Measurements from ENCODE around the gene SLC43A3.

SLC43A3 gene

DNA sequence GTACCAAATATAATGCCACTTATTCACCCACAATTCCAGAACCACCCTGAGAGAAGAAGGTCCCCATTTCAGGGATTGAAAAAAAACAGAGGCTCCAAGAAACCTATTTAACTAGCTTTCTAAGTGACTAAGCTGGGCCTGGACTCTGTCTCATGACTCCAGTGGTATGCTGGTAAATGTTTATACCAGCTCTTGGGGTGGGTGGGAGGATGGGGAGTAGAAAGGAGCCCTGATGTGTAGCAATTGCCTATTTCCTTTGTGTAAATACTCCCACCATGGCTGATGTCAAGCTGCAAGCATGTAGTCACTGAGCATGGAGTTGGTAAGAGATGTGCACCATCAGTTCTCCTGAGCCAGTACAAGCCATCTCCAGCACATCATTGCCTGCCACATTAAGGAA, 48.7 kb downstream of the SLC43A3 start:
- Histone ChIP-seq H3K27ac (replicated peaks) (no peak overlapping the region), H3K4me3 (replicated peaks; ENCODE audit: insufficient read depth, low read length) (no peak overlapping the region), H3K27me3 (ENCODE audit: insufficient read depth, poor library complexity, severe bottlenecking) (no peaks in the 10 kb centered on the region)
- TF ChIP-seq, protein P1, sequence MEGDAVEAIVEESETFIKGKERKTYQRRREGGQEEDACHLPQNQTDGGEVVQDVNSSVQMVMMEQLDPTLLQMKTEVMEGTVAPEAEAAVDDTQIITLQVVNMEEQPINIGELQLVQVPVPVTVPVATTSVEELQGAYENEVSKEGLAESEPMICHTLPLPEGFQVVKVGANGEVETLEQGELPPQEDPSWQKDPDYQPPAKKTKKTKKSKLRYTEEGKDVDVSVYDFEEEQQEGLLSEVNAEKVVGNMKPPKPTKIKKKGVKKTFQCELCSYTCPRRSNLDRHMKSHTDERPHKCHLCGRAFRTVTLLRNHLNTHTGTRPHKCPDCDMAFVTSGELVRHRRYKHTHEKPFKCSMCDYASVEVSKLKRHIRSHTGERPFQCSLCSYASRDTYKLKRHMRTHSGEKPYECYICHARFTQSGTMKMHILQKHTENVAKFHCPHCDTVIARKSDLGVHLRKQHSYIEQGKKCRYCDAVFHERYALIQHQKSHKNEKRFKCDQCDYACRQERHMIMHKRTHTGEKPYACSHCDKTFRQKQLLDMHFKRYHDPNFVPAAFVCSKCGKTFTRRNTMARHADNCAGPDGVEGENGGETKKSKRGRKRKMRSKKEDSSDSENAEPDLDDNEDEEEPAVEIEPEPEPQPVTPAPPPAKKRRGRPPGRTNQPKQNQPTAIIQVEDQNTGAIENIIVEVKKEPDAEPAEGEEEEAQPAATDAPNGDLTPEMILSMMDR (IDR thresholded peaks at IDR 0.05; ENCODE audit: insufficient read depth, low read length), result no peak
- TF ChIP-seq, protein P2, sequence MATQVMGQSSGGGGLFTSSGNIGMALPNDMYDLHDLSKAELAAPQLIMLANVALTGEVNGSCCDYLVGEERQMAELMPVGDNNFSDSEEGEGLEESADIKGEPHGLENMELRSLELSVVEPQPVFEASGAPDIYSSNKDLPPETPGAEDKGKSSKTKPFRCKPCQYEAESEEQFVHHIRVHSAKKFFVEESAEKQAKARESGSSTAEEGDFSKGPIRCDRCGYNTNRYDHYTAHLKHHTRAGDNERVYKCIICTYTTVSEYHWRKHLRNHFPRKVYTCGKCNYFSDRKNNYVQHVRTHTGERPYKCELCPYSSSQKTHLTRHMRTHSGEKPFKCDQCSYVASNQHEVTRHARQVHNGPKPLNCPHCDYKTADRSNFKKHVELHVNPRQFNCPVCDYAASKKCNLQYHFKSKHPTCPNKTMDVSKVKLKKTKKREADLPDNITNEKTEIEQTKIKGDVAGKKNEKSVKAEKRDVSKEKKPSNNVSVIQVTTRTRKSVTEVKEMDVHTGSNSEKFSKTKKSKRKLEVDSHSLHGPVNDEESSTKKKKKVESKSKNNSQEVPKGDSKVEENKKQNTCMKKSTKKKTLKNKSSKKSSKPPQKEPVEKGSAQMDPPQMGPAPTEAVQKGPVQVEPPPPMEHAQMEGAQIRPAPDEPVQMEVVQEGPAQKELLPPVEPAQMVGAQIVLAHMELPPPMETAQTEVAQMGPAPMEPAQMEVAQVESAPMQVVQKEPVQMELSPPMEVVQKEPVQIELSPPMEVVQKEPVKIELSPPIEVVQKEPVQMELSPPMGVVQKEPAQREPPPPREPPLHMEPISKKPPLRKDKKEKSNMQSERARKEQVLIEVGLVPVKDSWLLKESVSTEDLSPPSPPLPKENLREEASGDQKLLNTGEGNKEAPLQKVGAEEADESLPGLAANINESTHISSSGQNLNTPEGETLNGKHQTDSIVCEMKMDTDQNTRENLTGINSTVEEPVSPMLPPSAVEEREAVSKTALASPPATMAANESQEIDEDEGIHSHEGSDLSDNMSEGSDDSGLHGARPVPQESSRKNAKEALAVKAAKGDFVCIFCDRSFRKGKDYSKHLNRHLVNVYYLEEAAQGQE (IDR thresholded peaks at IDR 0.05; ENCODE audit: insufficient replicate concordance, low read depth), result no peak
- no peak for TF ChIP-seq GABPA (IDR thresholded peaks at IDR 0.05; ENCODE audit: low read depth)
- TF ChIP-seq POLR2AphosphoS5 (IDR thresholded peaks at IDR 0.05; ENCODE audit: low read depth), result no peak
- no peak for TF ChIP-seq SPI1 (IDR thresholded peaks at IDR 0.05; ENCODE audit: borderline replicate concordance, low read depth)
- no peak for DNase-seq (ENCODE audit: low read depth in 1 of 2, low spot score in 1 of 2)

DNA sequence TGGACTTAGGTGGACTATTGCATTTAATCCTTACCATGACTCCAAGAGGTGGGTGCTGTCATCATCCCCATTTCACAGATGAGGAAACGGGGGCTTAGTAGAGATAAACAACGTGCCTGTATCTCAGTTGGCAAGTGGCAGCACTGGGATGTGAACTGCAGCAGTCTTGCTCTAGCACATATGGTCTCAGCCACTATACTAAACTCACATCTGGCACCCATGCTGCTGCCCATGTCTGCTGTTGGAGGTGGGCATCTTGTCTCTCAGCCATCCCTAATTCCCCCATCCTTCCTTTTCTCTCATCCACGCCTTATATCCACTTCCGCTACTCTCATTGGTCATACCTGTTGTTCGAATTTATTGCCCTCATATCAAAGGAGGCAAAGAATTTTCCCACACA, 49.8 kb downstream of the SLC43A3 start:
- no peak for TF ChIP-seq SPI1 (IDR thresholded peaks at IDR 0.05; ENCODE audit: borderline replicate concordance, low read depth)
- TF ChIP-seq, protein P2 (IDR thresholded peaks at IDR 0.05; ENCODE audit: insufficient replicate concordance, low read depth), result no peak
- TF ChIP-seq GABPA (IDR thresholded peaks at IDR 0.05; ENCODE audit: low read depth), result no peak
- TF ChIP-seq, protein P1 (IDR thresholded peaks at IDR 0.05; ENCODE audit: insufficient read depth, low read length), result no peak
- TF ChIP-seq POLR2AphosphoS5 (IDR thresholded peaks at IDR 0.05; ENCODE audit: low read depth), result no peak
- Histone ChIP-seq H3K4me3 (replicated peaks; ENCODE audit: insufficient read depth, low read length) (no peak overlapping the region), H3K27me3 (ENCODE audit: insufficient read depth, poor library complexity, severe bottlenecking) (no peaks in the 10 kb centered on the region), H3K27ac (replicated peaks) (no peak overlapping the region)
- no peak for DNase-seq (ENCODE audit: low read depth in 1 of 2, low spot score in 1 of 2)

DNA sequence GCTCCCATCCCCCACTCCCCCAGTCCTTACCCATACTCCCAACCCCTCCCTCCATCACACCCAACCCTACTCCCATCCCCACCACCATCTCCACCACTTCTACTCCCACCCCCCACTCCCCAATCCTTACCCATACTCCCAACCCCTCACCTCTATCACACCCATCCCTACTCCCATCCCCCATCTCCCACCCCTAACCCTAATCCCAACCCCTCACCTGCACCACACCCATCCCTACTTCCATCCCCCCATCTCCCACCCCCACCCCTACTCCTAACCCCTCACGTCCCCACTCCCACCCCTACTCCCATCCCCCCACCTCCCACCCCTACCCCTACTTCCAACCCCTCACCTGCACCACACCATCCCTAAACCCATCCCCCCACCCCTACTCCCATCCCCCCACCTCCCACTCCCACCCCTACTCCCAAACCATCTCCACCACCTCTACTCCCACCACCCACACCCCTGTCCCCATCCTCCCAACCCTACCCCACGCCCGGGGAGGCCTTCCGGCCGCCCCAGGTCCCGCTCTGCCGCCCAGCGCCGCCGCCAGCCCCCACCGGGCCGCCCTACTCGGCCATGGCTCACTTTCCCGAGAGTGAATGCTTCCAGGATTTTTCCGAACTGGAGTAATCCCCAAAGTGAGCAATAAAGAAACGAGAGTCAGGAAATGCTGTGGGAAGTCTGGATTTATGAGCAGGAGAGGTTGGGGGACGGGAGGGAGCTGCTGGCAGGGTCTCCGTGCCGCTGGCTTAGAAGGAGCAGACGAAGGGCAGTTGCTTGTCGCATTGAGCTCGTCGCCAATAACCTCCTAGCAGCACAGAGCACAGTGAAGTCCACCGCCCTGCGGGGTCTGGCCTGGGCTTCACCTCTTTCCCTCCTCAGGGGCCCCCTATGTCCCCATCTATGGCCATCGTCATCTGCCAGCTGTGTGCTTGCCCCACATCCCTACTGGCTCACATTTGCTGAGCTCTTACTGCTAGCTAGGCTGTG, 50.5 kb downstream of the SLC43A3 start:
- no peak overlapping the region for H3K4me3 ChIP-seq (replicated peaks; ENCODE audit: insufficient read depth, low read length)
- no peak overlapping the region for H3K27ac ChIP-seq (replicated peaks)
- no peak for TF ChIP-seq GABPA (IDR thresholded peaks at IDR 0.05; ENCODE audit: low read depth)
- TF ChIP-seq POLR2AphosphoS5 (IDR thresholded peaks at IDR 0.05; ENCODE audit: low read depth), result no peak

DNA sequence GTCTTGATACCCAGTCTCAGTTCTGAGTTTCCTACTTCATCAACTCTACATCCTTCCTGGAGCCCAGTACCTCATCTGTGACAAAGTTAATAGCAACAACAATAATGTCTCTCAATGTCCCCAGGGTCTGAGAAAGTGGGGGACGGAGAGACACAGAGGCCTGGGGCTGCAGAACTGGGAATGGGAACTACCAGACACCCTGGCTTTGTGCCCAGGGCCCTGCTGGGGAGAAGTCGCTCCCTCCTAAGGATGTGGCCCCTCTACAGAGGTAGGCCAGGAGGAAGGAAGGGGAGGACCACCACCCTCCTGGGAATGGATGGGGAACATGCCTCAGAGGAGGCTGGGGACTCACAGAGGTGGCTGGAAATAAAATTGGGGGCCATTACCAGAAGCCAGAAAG, 51.4 kb downstream of the SLC43A3 start:
- Histone ChIP-seq H3K27ac (replicated peaks) (no peak overlapping the region), H3K4me3 (replicated peaks; ENCODE audit: insufficient read depth, low read length) (no peak overlapping the region), H3K27me3 (ENCODE audit: insufficient read depth, poor library complexity, severe bottlenecking) (no peaks in the 10 kb centered on the region)
- DNase-seq (ENCODE audit: low read depth in 1 of 2, low spot score in 1 of 2), result no peak
- no peak for TF ChIP-seq GABPA (IDR thresholded peaks at IDR 0.05; ENCODE audit: low read depth)
- no peak for TF ChIP-seq POLR2AphosphoS5 (IDR thresholded peaks at IDR 0.05; ENCODE audit: low read depth)
- TF ChIP-seq, protein P1 (IDR thresholded peaks at IDR 0.05; ENCODE audit: insufficient read depth, low read length), result no peak
- TF ChIP-seq, protein P2 (IDR thresholded peaks at IDR 0.05; ENCODE audit: insufficient replicate concordance, low read depth), result no peak
- TF ChIP-seq SPI1 (IDR thresholded peaks at IDR 0.05; ENCODE audit: borderline replicate concordance, low read depth), result no peak

More for the DNA sequence above, 50.5 kb downstream of the SLC43A3 start:
- no peak for DNase-seq (ENCODE audit: low read depth in 1 of 2, low spot score in 1 of 2)
- no peaks in the 10 kb centered on the region for H3K27me3 ChIP-seq (ENCODE audit: insufficient read depth, poor library complexity, severe bottlenecking)
